Epithelial cell of proximal tubule (primary cell): ENCODE data around the gene ERC1. TPM values are rescaled to one million over a fixed set of nuclear protein-coding genes. Genes with fewer than 3 reads are reported as not detected.

Experiments
- DNase-seq: peaks from one replicate; pipeline ENCODE4 v3.0.0-alpha.2; 2011; ENCODE audit warnings: low read depth
- H3K4me3 ChIP-seq: 2 replicates; pipeline ENCODE4 v1.5.1; 2011; ENCODE audit warnings: low read depth, mild to moderate bottlenecking, low read length
- CTCF ChIP-seq: conservative IDR thresholded peaks from 2 replicates; pipeline ENCODE4 v1.5.1; 2012; ENCODE audit warnings: low read depth, mild to moderate bottlenecking, low read length
- total RNA-seq: library from RNA; depleted of rRNA; stranded (reverse); fragments of >200 nt; gene quantifications from 2 replicates; pipeline ENCODE4 v1.2.3, GENCODE V29; 2015

The ERC1 gene
- total RNA-seq, 1 donor from 2014 or later = 16.5 TPM

GRCh38 chr12:1369460-1369859 is 378.4 kb downstream of the ERC1 start:
- no peak for DNase-seq
- TF ChIP-seq CTCF = no peak
- no peak overlapping the region for H3K4me3 ChIP-seq

GRCh38 chr12:1369938-1370500 is 379.0 kb downstream of the ERC1 start:
- H3K4me3 ChIP-seq = no peak overlapping the region
- no peak for TF ChIP-seq CTCF
- DNase-seq = no peak

GRCh38 chr12:1373901-1374735 is 383.1 kb downstream of the ERC1 start:
- TF ChIP-seq CTCF = no peak
- no peak for DNase-seq
- no peak overlapping the region for H3K4me3 ChIP-seq

- no peak for DNase-seq
- no peak for TF ChIP-seq CTCF
These were observed 384.3 kb downstream of the ERC1 start for GRCh38 chr12:1375323-1375722.

GRCh38 chr12:1377117-1377516 is 386.1 kb downstream of the ERC1 start:
- no peak overlapping the region for H3K4me3 ChIP-seq
- no peak for TF ChIP-seq CTCF
- DNase-seq = no peak

More at GRCh38 chr12:1375323-1375722, 384.3 kb downstream of the ERC1 start:
- no peak overlapping the region for H3K4me3 ChIP-seq

DNA sequence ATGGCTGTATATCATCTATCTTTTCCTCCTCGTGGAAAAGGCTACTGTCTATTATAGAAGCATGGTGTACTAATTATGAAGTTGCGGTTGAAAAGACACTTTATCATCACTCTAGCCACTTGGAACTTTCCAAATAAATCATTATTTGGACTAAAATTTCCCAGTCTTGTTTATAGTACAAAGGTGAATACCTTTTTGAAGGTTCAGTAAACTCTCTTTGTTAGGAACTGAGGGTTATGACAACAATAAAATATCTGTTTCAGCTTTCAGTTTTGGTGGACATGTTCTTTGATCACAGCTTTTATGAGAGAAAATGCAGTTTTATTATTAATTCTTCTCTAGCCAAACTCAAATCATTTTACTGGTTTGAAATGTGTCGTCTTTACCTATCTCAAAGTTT is 386.7 kb downstream of the ERC1 start:
- no peak for TF ChIP-seq CTCF
- no peak for DNase-seq
- no peak overlapping the region for H3K4me3 ChIP-seq
